BJ (cell line): ENCODE results near the gene KRT6A. TPM values are rescaled to one million over a fixed set of nuclear protein-coding genes. Genes with fewer than 3 reads are reported as not detected.

Experiments
- CTCF ChIA-PET: fragments of 350-600 bp; formaldehyde crosslinking; extraction: SDS; loops from one replicate; lab custom pipeline; 2021; ENCODE audit warnings: antibody characterized with exemption, inconsistent platforms; lab: Yijun Ruan, JAX
- POLR2A ChIA-PET: fragments of 300-600 bp; sonication (Branson Sonifier 250); formaldehyde crosslinking; extraction: SDS; loops from one replicate; lab custom pipeline; 2021; ENCODE audit warnings: antibody characterized with exemption; lab: Charles Lee
- DNase-seq: peaks from one replicate; pipeline ENCODE4 v3.0.0-alpha.2; 2011; ENCODE audit warnings: low read depth
- H3K27me3 ChIP-seq: 2 replicates; pipeline ENCODE4 v1.6.0; 2011; ENCODE audit warnings: low read length; ENCODE audit not compliant: control insufficient read depth, insufficient read depth
- H3K36me3 ChIP-seq: 2 replicates; pipeline ENCODE4 v1.5.1; 2011; ENCODE audit warnings: low read length; ENCODE audit not compliant: control insufficient read depth, insufficient read depth
- H3K4me3 ChIP-seq: 2 replicates; pipeline ENCODE4 v1.5.1; 2011; ENCODE audit warnings: low read depth, mild to moderate bottlenecking, control low read depth, low read length
- polyA plus RNA-seq: library from polyadenylated mRNA; depleted of rRNA; stranded (reverse); fragments of >200 nt; gene quantifications from 2 replicates; pipeline ENCODE4 v1.2.3, GENCODE V29; 2011
- TF ChIP-seq, protein P1 (sequence below): IDR thresholded peaks from 2 replicates; pipeline ENCODE4 v1.5.1; 2011; ENCODE audit warnings: low read depth, mild to moderate bottlenecking, control low read depth, inconsistent platforms, low read length, moderate library complexity; ENCODE audit not compliant: insufficient read depth

KRT6A gene
- polyA plus RNA-seq, 1 experiment = not detected

DNA sequence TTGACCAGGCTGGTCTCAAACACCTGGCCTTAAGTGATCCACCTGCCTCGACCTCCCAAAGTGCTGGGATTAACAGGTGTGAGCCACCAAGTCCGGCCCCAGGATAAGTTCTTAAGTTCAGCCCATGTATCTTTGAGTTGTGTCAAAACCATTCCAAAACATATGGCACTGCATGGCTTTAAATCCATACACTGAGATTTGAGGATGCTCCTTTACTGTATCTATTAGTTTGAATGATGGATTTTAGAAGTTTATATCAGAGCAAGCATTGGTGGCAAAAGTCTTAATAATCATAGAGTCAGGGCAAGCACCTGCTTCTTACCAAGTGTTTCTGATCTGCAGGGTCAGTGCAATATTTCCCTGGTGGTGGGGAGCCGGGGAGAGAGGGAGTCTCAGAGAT lies 47.2 kb downstream of the KRT6A start:
- DNase-seq = no peak
- ChIA-PET CTCF (no interaction called here), POLR2A (no interaction called here)
- Histone ChIP-seq H3K36me3 (no peaks in the 10 kb centered on the region), H3K4me3 (no peak overlapping the region), H3K27me3 (peaks cover 3% of the 10 kb centered on the region; the same call in 1 of the 2 replicates)
- TF ChIP-seq, protein P1, sequence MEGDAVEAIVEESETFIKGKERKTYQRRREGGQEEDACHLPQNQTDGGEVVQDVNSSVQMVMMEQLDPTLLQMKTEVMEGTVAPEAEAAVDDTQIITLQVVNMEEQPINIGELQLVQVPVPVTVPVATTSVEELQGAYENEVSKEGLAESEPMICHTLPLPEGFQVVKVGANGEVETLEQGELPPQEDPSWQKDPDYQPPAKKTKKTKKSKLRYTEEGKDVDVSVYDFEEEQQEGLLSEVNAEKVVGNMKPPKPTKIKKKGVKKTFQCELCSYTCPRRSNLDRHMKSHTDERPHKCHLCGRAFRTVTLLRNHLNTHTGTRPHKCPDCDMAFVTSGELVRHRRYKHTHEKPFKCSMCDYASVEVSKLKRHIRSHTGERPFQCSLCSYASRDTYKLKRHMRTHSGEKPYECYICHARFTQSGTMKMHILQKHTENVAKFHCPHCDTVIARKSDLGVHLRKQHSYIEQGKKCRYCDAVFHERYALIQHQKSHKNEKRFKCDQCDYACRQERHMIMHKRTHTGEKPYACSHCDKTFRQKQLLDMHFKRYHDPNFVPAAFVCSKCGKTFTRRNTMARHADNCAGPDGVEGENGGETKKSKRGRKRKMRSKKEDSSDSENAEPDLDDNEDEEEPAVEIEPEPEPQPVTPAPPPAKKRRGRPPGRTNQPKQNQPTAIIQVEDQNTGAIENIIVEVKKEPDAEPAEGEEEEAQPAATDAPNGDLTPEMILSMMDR = no peak

DNA sequence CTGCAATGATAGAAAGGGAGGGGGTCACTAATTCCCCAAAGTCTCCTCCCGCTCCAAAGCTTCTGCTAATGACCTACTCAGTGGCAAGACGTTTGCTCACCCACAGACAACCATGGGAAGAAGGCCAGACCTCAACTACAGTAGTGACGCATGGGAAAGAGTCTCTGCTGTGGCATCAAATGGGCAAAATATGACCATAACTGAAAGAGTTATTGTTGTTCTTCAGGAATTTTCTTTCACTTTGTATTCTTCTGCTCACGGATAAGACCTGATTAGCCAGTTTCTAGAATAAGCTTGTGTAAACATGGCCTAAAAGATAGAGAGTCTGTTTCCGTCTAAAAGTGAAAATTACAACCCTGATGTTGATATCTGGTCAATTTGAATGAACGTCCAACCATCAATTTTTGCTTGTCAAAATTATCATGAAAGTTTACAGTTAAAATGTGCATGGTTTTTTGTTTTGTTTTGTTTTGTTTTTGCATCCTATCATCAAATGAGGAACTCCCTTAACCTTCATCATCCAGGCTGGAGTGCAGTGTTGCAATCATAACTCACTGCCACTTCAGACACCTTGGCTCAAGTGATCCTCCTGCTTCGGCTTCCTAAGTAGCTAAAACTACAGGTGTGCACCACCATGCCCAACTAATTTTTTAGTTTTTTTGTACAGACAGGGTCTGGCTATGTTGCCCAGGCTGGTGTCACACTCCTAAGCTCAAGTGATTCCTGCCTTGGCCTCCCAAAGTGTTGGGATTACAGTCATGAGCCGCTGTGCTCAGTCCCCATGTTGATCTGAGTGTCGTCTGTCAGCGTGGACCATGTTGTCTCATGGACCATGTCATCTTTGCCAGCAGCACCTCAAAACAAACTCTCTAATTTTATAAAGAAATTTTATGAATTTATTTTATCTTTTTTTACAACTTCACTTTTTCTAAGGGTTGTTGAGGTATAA lies 48.1 kb downstream of the KRT6A start:
- Histone ChIP-seq H3K27me3 (peaks cover 3% of the 10 kb centered on the region; the same call in 1 of the 2 replicates), H3K36me3 (no peaks in the 10 kb centered on the region), H3K4me3 (no peak overlapping the region)
- CTCF ChIA-PET = interaction anchor here (1.3 kb wide), 1 partner anchor 7 kb away, joined by 4 read pairs; the partner anchor contains the start of gene KRT6B
- no peak for DNase-seq
- POLR2A ChIA-PET = no interaction called here
- TF ChIP-seq, protein P1 = no peak

DNA sequence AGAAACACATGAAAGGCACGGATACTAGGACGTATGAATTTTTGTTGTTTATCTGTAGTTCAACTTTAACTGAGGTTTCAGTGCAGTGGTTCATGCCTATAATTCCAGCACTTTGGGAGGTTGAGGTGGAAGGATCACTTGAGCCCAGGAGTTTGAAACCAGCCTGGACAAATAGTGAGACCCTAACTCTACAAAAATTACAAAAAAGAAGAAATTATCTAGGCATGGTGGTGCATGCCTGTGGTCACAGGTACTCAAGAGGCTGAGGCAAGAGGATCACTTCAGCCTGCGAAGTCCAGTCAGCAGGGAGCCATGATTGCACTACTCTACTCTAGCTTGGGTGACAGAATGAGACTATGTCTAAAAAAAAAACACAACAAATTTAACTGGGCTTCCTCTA lies 49.1 kb downstream of the KRT6A start:
- CTCF ChIA-PET = interaction anchor here (1.0 to 1.3 kb wide), 2 partner anchors 8 to 116 kb away, joined by 3 to 4 read pairs; partner anchors contain the start of gene KRT6B

GRCh38 chr12:52442600-52443061 lies 50.4 kb downstream of the KRT6A start:
- POLR2A ChIA-PET = no interaction called here
- H3K36me3 ChIP-seq = no peaks in the 10 kb centered on the region
- no peak for DNase-seq
- no peaks in the 10 kb centered on the region for H3K27me3 ChIP-seq
- no peak overlapping the region for H3K4me3 ChIP-seq
- CTCF ChIA-PET = interaction anchor here (0.6 to 1.6 kb wide), 3 partner anchors 11 to 223 kb away, joined by 3 to 4 read pairs (median 3); no protein-coding TSS in a partner anchor
- TF ChIP-seq, protein P1 = peak; percentile 22; the same call in 1 of the 2 replicates

More for the DNA sequence above, 49.1 kb downstream of the KRT6A start:
- POLR2A ChIA-PET = no interaction called here
- DNase-seq = no peak
- no peak overlapping the region for H3K4me3 ChIP-seq
- TF ChIP-seq, protein P1 = no peak
- peaks cover 3% of the 10 kb centered on the region; the same call in 1 of the 2 replicates for H3K27me3 ChIP-seq
- H3K36me3 ChIP-seq = no peaks in the 10 kb centered on the region

DNA sequence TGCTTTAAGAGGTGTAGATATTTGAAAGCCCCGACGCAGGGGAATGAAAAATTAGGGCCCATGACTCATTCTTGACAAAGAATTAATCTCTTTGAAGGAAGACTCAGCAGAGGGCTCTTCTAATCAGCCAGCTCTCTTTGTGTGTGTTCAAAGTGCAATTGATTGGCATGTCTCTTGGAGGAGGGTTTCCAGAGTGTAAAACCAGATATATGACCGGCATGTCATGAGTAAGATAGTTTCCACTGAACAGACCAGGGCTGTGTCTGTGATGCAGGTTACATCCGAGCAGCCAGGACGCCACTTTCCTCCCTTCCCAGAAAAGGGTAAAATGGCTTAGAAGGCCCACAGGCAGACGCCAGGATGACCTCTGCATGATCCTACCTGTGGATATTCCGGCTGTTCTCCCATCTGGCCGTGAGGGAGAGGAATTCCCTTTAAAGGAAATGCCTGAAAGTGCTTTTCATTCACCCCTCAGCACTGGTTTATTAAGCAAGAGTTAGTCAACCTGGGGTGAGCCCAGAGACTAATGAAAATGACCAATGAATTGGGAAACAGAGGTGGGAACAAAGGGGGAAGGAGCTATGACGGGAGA lies 51.6 kb downstream of the KRT6A start:
- no peak for DNase-seq
- Histone ChIP-seq H3K4me3 (no peak overlapping the region), H3K36me3 (no peaks in the 10 kb centered on the region), H3K27me3 (no peaks in the 10 kb centered on the region)
- TF ChIP-seq, protein P1 = no peak
- ChIA-PET CTCF (interaction anchor here (0.6 to 1.6 kb wide), 2 partner anchors 47 to 536 kb away, joined by 3 to 4 read pairs; no protein-coding TSS in a partner anchor), POLR2A (no interaction called here)
